Astrocyte (in vitro differentiated cells and primary cell): ENCODE measurements around the gene GALR1. TPM values are rescaled to one million over a fixed set of nuclear protein-coding genes. Genes with fewer than 3 reads are reported as not detected.

Experiments
- DNase-seq: peaks from one replicate; pipeline ENCODE4 v3.0.0-alpha.2; 2010; ENCODE audit warnings: low read depth
- FAIRE-seq: peaks from 2 replicates; lab custom pipeline; 2011; peaks lifted over from hg19 to GRCh38; lab: Jason Lieb, UNC
- H2AFZ ChIP-seq: 2 replicates; pipeline ENCODE4 v1.6.0; 2012; ENCODE audit warnings: low read depth, low read length, inconsistent platforms
- H3K27ac ChIP-seq: 2 replicates; pipeline ENCODE4 v1.5.1; 2011; ENCODE audit warnings: low read depth, low read length, inconsistent platforms
- H3K27me3 ChIP-seq: 2 replicates; pipeline ENCODE4 v1.6.0; 2011; ENCODE audit warnings: low read length, inconsistent platforms; ENCODE audit not compliant: insufficient read depth
- H3K36me3 ChIP-seq: 2 replicates; pipeline ENCODE4 v1.5.1; 2011; ENCODE audit warnings: low read length, inconsistent platforms; ENCODE audit not compliant: insufficient read depth
- H3K4me1 ChIP-seq: 2 replicates; pipeline ENCODE4 v1.5.1; 2011; ENCODE audit warnings: low read length, inconsistent platforms; ENCODE audit not compliant: insufficient read depth
- H3K4me2 ChIP-seq: 2 replicates; pipeline ENCODE4 v1.6.0; 2012; ENCODE audit warnings: low read length, inconsistent platforms
- H3K4me3 ChIP-seq: 2 replicates; pipeline ENCODE4 v1.5.1; 2011; ENCODE audit warnings: low read depth, mild to moderate bottlenecking, low read length, inconsistent platforms; ENCODE audit not compliant: insufficient read depth
- H3K79me2 ChIP-seq: 2 replicates; pipeline ENCODE4 v1.6.0; 2012; ENCODE audit warnings: mild to moderate bottlenecking, low read length, inconsistent platforms; ENCODE audit not compliant: insufficient read depth
- H3K9ac ChIP-seq: 2 replicates; pipeline ENCODE4 v1.6.0; 2012; ENCODE audit warnings: mild to moderate bottlenecking, low read length, inconsistent platforms
- H3K9me3 ChIP-seq: 2 replicates; pipeline ENCODE4 v1.5.1; 2012; ENCODE audit warnings: low read depth, mild to moderate bottlenecking, low read length, inconsistent platforms; ENCODE audit not compliant: insufficient read depth
- H4K20me1 ChIP-seq: 2 replicates; pipeline ENCODE4 v1.6.0; 2012; ENCODE audit warnings: low read length, inconsistent platforms; ENCODE audit not compliant: insufficient read depth
- H3K27ac Mint-ChIP-seq: one replicate; pipeline ENCODE4 v1.8.0; 2021; ENCODE audit warnings: mild to moderate bottlenecking, mixed read lengths; ENCODE audit not compliant: unreplicated experiment
- H3K27me3 Mint-ChIP-seq: one replicate; pipeline ENCODE4 v1.8.0; 2021; ENCODE audit warnings: low read depth, mixed read lengths; ENCODE audit not compliant: unreplicated experiment
- H3K36me3 Mint-ChIP-seq: one replicate; pipeline ENCODE4 v1.8.0; 2021; ENCODE audit warnings: low read depth, mixed read lengths; ENCODE audit not compliant: unreplicated experiment
- H3K4me1 Mint-ChIP-seq: one replicate; pipeline ENCODE4 v1.8.0; 2021; ENCODE audit warnings: low read depth, mixed read lengths; ENCODE audit not compliant: unreplicated experiment
- H3K4me3 Mint-ChIP-seq: one replicate; pipeline ENCODE4 v1.8.0; 2021; ENCODE audit warnings: mild to moderate bottlenecking, moderate library complexity, mixed read lengths; ENCODE audit not compliant: unreplicated experiment
- H3K9me3 Mint-ChIP-seq: one replicate; pipeline ENCODE4 v1.8.0; 2021; ENCODE audit warnings: mild to moderate bottlenecking, mixed read lengths; ENCODE audit not compliant: unreplicated experiment
- EZH2 ChIP-seq: IDR thresholded peaks from 2 replicates; pipeline ENCODE4 v1.6.1; 2012; ENCODE audit warnings: mild to moderate bottlenecking, low read length, inconsistent platforms; ENCODE audit not compliant: insufficient read depth
- total RNA-seq: library from RNA; stranded (reverse); gene quantifications from 2 replicates; pipeline ENCODE4 v1.2.1, GENCODE V29; 2021
- TF ChIP-seq, protein P1 (sequence below): IDR thresholded peaks from 2 replicates; pipeline ENCODE4 v1.5.1; 2011; ENCODE audit warnings: low read depth, mild to moderate bottlenecking, inconsistent platforms, low read length, moderate library complexity; ENCODE audit not compliant: insufficient read depth

GALR1 gene
- total RNA-seq, 1 donor from 2014 or later = not detected

DNA sequence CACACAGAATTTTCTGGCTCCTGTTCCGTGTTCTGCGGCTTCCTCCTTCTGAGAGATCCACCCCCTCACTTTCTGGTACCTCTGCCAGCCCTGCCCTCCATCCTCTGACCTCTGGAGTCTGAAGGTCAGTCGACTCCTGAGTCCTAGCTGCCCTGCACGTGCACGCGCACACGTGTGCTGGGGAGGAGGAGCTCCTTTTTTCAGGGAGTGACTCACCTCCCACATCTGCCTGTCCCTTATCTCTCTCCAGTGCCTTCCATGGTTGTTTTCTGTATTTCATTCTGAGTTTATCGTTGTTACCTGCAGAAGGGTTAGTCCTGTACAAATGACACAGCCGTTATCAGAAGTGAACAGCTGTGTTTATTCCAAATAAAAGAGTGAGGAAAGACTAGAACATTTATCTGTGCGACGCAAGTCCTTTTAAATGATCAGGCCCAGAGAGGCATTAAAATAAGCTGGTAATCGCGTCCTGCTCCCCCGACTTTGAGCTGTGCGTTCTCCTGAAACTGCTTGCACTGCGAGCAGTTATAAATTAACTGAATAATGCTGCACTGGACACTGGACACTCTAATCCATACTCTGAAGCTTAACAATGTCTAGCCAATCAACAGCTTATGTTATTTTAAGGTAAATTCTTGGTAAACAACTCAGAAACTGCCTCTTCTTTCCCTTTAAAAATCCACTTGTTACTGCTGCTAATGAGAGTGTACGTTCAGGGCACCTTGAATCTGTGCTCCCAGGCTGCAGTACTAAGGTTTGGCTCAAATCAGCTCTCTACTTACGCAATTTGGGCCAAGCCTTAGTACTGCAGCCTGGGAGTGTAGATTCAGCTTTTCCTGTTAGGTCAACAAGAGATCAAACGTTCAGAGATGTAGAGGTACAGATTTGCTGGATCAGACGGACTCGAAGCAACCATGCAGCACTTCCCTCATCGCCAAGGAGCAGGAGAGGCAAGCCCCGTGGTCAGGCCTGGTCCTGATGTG is 72.5 kb downstream of the GALR1 start:
- DNase-seq (no peak), FAIRE-seq (no peak)
- no peaks in the 10 kb centered on the region for H3K4me1 ChIP-seq
- no peak overlapping the region for H3K27ac ChIP-seq
- H3K4me1 Mint-ChIP-seq = peaks cover 19% of the 10 kb centered on the region
- H3K27ac Mint-ChIP-seq = no peak overlapping the region
- H3K27me3 Mint-ChIP-seq = peaks cover 5% of the 10 kb centered on the region
- no peaks in the 10 kb centered on the region for H3K9me3 ChIP-seq
- H3K4me3 Mint-ChIP-seq = no peak overlapping the region
- H3K9me3 Mint-ChIP-seq = peaks cover 3% of the 10 kb centered on the region
- no peak overlapping the region for H3K4me2 ChIP-seq
- no peaks in the 10 kb centered on the region for H3K36me3 ChIP-seq
- H3K9ac ChIP-seq = no peak overlapping the region
- no peaks in the 10 kb centered on the region for H3K36me3 Mint-ChIP-seq
- H3K4me3 ChIP-seq = no peak overlapping the region
- H3K79me2 ChIP-seq = no peaks in the 10 kb centered on the region
- no peak for TF ChIP-seq EZH2
- TF ChIP-seq, protein P1, sequence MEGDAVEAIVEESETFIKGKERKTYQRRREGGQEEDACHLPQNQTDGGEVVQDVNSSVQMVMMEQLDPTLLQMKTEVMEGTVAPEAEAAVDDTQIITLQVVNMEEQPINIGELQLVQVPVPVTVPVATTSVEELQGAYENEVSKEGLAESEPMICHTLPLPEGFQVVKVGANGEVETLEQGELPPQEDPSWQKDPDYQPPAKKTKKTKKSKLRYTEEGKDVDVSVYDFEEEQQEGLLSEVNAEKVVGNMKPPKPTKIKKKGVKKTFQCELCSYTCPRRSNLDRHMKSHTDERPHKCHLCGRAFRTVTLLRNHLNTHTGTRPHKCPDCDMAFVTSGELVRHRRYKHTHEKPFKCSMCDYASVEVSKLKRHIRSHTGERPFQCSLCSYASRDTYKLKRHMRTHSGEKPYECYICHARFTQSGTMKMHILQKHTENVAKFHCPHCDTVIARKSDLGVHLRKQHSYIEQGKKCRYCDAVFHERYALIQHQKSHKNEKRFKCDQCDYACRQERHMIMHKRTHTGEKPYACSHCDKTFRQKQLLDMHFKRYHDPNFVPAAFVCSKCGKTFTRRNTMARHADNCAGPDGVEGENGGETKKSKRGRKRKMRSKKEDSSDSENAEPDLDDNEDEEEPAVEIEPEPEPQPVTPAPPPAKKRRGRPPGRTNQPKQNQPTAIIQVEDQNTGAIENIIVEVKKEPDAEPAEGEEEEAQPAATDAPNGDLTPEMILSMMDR = no peak
- no peaks in the 10 kb centered on the region for H3K27me3 ChIP-seq
- H2AFZ ChIP-seq = no peak overlapping the region
- no peaks in the 10 kb centered on the region for H4K20me1 ChIP-seq

DNA sequence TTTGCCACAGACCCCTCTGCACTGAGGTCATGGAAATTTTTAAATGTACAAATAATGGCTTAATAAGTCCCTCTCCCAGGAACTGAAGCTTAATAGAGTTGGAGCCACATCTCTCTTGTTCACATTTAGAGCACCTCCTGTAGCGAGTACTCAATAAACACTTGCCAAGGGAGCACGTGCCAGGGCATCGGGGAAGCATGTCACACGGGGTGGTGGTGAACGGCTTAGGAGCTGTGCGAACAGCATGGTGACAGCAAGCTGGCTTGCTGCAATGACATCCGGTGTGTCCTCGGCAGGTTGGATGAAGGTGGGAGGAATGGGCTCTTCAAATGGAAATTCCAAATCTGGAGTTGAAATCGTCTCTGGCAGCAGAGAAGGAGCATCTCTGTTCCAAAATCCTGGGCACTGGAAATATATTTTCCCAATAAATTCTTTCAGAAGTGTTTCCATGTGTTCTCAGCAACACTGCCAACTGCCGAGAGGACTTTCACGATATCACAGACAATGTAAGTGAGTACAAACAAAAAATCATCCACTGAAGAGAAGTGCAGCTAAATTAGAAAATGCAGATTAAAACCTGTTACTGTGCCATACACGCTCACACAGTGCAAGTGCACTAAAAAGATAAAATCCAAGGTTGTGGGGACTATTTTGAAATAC is 74.1 kb downstream of the GALR1 start:
- no peaks in the 10 kb centered on the region for H4K20me1 ChIP-seq
- Mint-ChIP-seq H3K4me3 (no peak overlapping the region), H3K36me3 (no peaks in the 10 kb centered on the region), H3K27me3 (peaks cover 5% of the 10 kb centered on the region), H3K4me1 (peaks cover 4% of the 10 kb centered on the region), H3K9me3 (peaks cover 3% of the 10 kb centered on the region), H3K27ac (no peak overlapping the region)
- no peaks in the 10 kb centered on the region for H3K9me3 ChIP-seq
- no peak overlapping the region for H3K4me2 ChIP-seq
- H3K79me2 ChIP-seq = no peaks in the 10 kb centered on the region
- H3K4me3 ChIP-seq = no peak overlapping the region
- DNase-seq (no peak), FAIRE-seq (no peak)
- TF ChIP-seq, protein P1 = no peak
- TF ChIP-seq EZH2 = no peak
- no peaks in the 10 kb centered on the region for H3K27me3 ChIP-seq
- H3K36me3 ChIP-seq = no peaks in the 10 kb centered on the region
- no peak overlapping the region for H3K27ac ChIP-seq
- no peak overlapping the region for H2AFZ ChIP-seq
- no peak overlapping the region for H3K9ac ChIP-seq
- no peaks in the 10 kb centered on the region for H3K4me1 ChIP-seq

Other genes with a start within 250 kb of the GALR1 start
- 10.8 and 11.4 TPM in 2 replicates for gene MBP, start 117.1 kb upstream of the GALR1 start, total RNA-seq